ENCODE measurements around the gene RBM33. TPM values are rescaled to one million over a fixed set of nuclear protein-coding genes. Genes with fewer than 3 reads are reported as not detected.

The RBM33 gene
- polyA plus RNA-seq, 2 of the 4 experiments (the other 2 are of a cell fraction), result 21.7 to 21.9 TPM

DNA sequence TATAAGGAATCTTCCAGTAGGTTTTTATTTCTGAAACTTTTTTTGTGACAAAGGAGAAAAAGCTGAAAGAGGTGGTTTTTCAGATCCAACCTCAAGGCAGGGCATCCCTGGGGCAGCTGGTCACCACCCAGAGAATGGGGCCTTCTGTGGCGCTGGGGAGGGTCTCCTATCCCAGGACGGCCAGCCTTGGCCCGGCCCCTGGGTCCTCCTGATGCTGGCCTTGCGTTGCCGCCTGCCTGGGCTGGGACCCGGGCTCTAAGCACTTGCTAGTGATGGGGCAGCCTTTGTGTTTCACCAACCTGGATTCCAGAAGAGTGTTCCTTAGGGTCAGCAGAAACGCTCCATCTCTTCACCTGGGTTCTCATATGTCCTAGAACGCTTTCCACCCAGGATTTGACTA, 151.5 kb downstream of the RBM33 start:
- H3K4me1 ChIP-seq, result 0 out of 3 replicates have a peak, but pooled peaks cover 3% of the 10 kb centered on the region
- TF ChIP-seq EP300 (IDR thresholded peaks at IDR 0.05) (no peak), MAFK (IDR thresholded peaks at IDR 0.05; ENCODE audit: partially characterized antibody) (no peak), JUNB (IDR thresholded peaks at IDR 0.05) (no peak), MYC (IDR thresholded peaks at IDR 0.05; ENCODE audit: borderline replicate concordance, low read length) (no peak), MAZ (IDR thresholded peaks at IDR 0.05; ENCODE audit: borderline replicate concordance, low read depth, low read length) (no peak), EHF (CRISPR knock-in tag; IDR thresholded peaks at IDR 0.05) (no peak), NFE2L2 (conservative IDR thresholded peaks at IDR 0.05; ENCODE audit: low read length) (no peak), SREBF2 (IDR thresholded peaks at IDR 0.05) (no peak), POLR2A (IDR thresholded peaks at IDR 0.05; ENCODE audit: low read length) (no peak), FOSL2 (IDR thresholded peaks at IDR 0.05) (no peak), FOSL2 (CRISPR knock-in tag; IDR thresholded peaks at IDR 0.05) (no peak), POLR2AphosphoS2 (conservative IDR thresholded peaks at IDR 0.05; ENCODE audit: low read length) (no peak), CBX8 (IDR thresholded peaks at IDR 0.05) (no peak), ZNF302 (CRISPR knock-in tag; IDR thresholded peaks at IDR 0.05) (no peak), HOXB5 (CRISPR knock-in tag; IDR thresholded peaks at IDR 0.05) (no peak)
- TF ChIP-seq, protein P1, sequence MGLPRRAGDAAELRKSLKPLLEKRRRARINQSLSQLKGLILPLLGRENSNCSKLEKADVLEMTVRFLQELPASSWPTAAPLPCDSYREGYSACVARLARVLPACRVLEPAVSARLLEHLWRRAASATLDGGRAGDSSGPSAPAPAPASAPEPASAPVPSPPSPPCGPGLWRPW (IDR thresholded peaks at IDR 0.05), result no peak
- TF ChIP-seq, protein P2, sequence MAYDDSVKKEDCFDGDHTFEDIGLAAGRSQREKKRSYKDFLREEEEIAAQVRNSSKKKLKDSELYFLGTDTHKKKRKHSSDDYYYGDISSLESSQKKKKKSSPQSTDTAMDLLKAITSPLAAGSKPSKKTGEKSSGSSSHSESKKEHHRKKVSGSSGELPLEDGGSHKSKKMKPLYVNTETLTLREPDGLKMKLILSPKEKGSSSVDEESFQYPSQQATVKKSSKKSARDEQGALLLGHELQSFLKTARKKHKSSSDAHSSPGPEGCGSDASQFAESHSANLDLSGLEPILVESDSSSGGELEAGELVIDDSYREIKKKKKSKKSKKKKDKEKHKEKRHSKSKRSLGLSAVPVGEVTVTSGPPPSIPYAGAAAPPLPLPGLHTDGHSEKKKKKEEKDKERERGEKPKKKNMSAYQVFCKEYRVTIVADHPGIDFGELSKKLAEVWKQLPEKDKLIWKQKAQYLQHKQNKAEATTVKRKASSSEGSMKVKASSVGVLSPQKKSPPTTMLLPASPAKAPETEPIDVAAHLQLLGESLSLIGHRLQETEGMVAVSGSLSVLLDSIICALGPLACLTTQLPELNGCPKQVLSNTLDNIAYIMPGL (CRISPR knock-in tag; IDR thresholded peaks at IDR 0.05; ENCODE audit: borderline replicate concordance), result no peak
- TF ChIP-seq, protein P3, sequence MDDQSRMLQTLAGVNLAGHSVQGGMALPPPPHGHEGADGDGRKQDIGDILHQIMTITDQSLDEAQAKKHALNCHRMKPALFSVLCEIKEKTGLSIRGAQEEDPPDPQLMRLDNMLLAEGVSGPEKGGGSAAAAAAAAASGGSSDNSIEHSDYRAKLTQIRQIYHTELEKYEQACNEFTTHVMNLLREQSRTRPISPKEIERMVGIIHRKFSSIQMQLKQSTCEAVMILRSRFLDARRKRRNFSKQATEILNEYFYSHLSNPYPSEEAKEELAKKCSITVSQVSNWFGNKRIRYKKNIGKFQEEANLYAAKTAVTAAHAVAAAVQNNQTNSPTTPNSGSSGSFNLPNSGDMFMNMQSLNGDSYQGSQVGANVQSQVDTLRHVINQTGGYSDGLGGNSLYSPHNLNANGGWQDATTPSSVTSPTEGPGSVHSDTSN (IDR thresholded peaks at IDR 0.05), result no peak
- TF ChIP-seq, protein P4, sequence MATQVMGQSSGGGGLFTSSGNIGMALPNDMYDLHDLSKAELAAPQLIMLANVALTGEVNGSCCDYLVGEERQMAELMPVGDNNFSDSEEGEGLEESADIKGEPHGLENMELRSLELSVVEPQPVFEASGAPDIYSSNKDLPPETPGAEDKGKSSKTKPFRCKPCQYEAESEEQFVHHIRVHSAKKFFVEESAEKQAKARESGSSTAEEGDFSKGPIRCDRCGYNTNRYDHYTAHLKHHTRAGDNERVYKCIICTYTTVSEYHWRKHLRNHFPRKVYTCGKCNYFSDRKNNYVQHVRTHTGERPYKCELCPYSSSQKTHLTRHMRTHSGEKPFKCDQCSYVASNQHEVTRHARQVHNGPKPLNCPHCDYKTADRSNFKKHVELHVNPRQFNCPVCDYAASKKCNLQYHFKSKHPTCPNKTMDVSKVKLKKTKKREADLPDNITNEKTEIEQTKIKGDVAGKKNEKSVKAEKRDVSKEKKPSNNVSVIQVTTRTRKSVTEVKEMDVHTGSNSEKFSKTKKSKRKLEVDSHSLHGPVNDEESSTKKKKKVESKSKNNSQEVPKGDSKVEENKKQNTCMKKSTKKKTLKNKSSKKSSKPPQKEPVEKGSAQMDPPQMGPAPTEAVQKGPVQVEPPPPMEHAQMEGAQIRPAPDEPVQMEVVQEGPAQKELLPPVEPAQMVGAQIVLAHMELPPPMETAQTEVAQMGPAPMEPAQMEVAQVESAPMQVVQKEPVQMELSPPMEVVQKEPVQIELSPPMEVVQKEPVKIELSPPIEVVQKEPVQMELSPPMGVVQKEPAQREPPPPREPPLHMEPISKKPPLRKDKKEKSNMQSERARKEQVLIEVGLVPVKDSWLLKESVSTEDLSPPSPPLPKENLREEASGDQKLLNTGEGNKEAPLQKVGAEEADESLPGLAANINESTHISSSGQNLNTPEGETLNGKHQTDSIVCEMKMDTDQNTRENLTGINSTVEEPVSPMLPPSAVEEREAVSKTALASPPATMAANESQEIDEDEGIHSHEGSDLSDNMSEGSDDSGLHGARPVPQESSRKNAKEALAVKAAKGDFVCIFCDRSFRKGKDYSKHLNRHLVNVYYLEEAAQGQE (IDR thresholded peaks at IDR 0.05), result no peak
- TF ChIP-seq, protein P5, sequence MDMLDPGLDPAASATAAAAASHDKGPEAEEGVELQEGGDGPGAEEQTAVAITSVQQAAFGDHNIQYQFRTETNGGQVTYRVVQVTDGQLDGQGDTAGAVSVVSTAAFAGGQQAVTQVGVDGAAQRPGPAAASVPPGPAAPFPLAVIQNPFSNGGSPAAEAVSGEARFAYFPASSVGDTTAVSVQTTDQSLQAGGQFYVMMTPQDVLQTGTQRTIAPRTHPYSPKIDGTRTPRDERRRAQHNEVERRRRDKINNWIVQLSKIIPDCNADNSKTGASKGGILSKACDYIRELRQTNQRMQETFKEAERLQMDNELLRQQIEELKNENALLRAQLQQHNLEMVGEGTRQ (IDR thresholded peaks at IDR 0.05), result no peak
- 37% methylated on average over 8 of the region's 8 CpGs for WGBS (ENCODE audit: missing lambda C conversion rate)
- FAIRE-seq (no peak), DNase-seq (ENCODE audit: low read depth in 1 of 2, low spot score in 1 of 2) (no peak), ATAC-seq (no peak)
- no peak overlapping the region for H3K27ac ChIP-seq
- no peak overlapping the region for H3K4me2 ChIP-seq
- no peak overlapping the region for H3K4me3 ChIP-seq
- CTCF ChIA-PET, result interaction anchor here (0.7 to 1.3 kb wide), 6 partner anchors 17 to 1033 kb away, joined by 3 to 5 read pairs (median 3); no protein-coding TSS in a partner anchor
- no peaks in the 10 kb centered on the region for H3K9me3 ChIP-seq
- POLR2A ChIA-PET, result no interaction called here

Measured in A549 (cell line).